ENCODE measurements around the gene KIAA1671. TPM values are rescaled to one million over a fixed set of nuclear protein-coding genes. Genes with fewer than 3 reads are reported as not detected.

KIAA1671 gene
- total RNA-seq, 2 experiments from 2014 or later = 5.1 to 5.5 TPM

DNA sequence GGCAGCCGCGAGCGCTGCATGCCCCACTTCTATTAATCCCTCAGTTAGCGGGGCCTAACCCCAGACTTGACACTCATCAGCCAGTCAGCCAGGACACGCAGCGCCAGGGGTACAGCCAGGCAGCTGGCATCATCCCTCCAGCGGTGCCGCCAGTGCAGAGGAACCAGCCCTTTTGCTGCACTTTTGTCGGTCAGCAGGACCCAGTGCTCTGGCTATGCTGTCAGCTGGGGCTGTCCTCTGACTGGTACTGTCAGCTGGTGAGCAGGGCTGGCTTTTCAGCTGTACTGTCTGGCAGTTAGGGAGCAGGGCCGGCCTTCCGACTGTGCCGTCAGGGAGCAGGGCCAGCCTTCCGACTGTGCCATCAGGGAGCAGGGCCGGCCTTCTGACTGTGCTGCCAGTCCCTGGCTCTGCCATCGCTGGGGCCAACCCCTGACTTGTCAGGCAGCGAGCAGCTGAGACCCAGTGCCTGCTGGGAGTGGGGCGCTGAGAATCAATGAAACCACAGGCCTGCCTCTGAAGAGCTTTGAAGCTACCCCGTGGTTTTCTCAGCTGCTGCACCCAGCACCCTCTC, 115.4 kb downstream of the KIAA1671 start:
- Mint-ChIP-seq H3K4me1 (ENCODE audit: low read depth) (peaks cover 92% of the 10 kb centered on the region), H3K27ac (peak overlapping the region; percentile 95), H3K4me3 (peak overlapping the region; percentile 80), H3K36me3 (ENCODE audit: low read depth) (peaks cover 2% of the 10 kb centered on the region), H3K27me3 (ENCODE audit: low read depth) (no peaks in the 10 kb centered on the region), H3K9me3 (ENCODE audit: insufficient read depth) (no peaks in the 10 kb centered on the region)
- peak; percentile 93 for DNase-seq
- ATAC-seq = peak; percentile 89
- CTCF ChIA-PET = interaction anchor here (0.7 to 5.8 kb wide), 10 partner anchors 8 to 134 kb away, joined by 3 to 74 read pairs (median 6); no protein-coding TSS in a partner anchor
- POLR2A ChIA-PET = interaction anchor here (1.1 to 1.9 kb wide), 6 partner anchors 9 to 1235 kb away, joined by 4 to 16 read pairs (median 6); no protein-coding TSS in a partner anchor

DNA sequence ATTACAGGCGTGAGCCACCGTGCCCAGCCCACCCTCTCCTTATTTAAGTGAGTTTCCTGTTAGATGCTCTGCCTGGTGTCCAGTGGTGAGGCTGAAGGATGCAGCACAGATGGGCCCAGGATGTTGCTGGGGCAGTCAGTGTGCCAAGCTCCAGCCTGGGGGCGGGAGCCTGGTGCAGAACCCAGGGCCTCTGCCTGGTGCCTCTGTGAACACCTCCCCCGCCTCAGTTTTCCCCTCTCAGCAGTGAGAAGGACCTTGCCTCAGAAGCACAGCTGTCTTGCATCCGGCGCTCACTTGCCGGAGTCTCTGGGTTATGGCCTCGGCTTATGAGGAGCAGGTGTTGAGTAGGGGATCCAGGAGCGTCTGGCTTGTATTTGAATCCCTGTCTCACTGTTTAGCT, 116.2 kb downstream of the KIAA1671 start:
- H3K27me3 Mint-ChIP-seq (ENCODE audit: low read depth) = no peaks in the 10 kb centered on the region
- DNase-seq = peak; percentile 61
- peak overlapping the region; percentile 80 for H3K4me3 Mint-ChIP-seq
- H3K4me1 Mint-ChIP-seq (ENCODE audit: low read depth) = peaks cover 90% of the 10 kb centered on the region
- H3K27ac Mint-ChIP-seq = peak overlapping the region; percentile 95
- H3K9me3 Mint-ChIP-seq (ENCODE audit: insufficient read depth) = no peaks in the 10 kb centered on the region
- peak; percentile 23 for ATAC-seq
- ChIA-PET POLR2A (interaction anchor here (1.1 to 1.9 kb wide), 6 partner anchors 8 to 1234 kb away, joined by 4 to 16 read pairs (median 6); no protein-coding TSS in a partner anchor), CTCF (interaction anchor here (0.7 to 5.8 kb wide), 10 partner anchors 8 to 118 kb away, joined by 3 to 74 read pairs (median 9); no protein-coding TSS in a partner anchor)
- peaks cover 3% of the 10 kb centered on the region for H3K36me3 Mint-ChIP-seq (ENCODE audit: low read depth)

GRCh38 chr22:25069426-25069757, 116.9 kb downstream of the KIAA1671 start:
- ChIA-PET POLR2A (interaction anchor here (0.7 to 1.9 kb wide), 6 partner anchors 8 to 79 kb away, joined by 3 to 16 read pairs (median 5); no protein-coding TSS in a partner anchor), CTCF (interaction anchor here (1.4 to 5.8 kb wide), 6 partner anchors 9 to 42 kb away, joined by 3 to 74 read pairs (median 20); no protein-coding TSS in a partner anchor)
- DNase-seq = no peak
- ATAC-seq = no peak
- H3K4me1 Mint-ChIP-seq (ENCODE audit: low read depth) = peaks cover 85% of the 10 kb centered on the region
- peak overlapping the region; percentile 95 for H3K27ac Mint-ChIP-seq
- peak overlapping the region; percentile 80 for H3K4me3 Mint-ChIP-seq
- no peaks in the 10 kb centered on the region for H3K27me3 Mint-ChIP-seq (ENCODE audit: low read depth)
- peaks cover 3% of the 10 kb centered on the region for H3K36me3 Mint-ChIP-seq (ENCODE audit: low read depth)
- no peaks in the 10 kb centered on the region for H3K9me3 Mint-ChIP-seq (ENCODE audit: insufficient read depth)

DNA sequence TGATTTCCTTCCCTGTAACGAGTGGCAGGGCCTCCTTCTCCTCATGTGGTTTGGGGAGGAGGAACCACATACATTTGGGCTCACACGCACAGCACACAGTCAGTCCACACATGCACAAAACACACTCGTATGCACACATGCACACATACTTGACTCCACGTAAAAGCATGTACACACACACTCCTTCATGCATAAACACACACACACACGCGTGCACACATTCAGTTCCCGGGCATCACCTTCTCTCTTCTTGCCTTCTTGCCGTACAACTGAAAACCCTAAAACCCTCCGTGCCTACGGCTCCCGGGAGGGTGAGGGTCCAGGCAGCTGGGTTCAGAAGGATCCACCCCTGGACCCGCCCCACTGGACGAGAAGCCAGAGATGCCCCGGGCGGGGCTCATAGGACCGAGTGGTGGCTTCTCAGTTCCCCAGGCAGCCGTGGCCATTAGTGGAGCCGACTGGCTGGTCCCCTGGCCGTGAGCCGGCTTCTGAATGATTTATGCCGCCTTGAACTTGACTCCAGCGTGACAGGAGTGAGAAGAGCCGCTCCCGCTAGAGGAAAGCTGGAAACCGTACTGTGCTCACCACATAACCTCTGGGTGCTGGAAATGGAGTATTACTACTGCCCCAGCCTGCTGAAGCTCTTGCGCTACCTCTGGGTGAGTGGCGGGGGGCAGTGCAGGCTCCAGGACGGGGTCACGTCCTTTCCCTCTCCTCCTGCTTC, 117.4 kb downstream of the KIAA1671 start:
- Mint-ChIP-seq H3K9me3 (ENCODE audit: insufficient read depth) (no peaks in the 10 kb centered on the region), H3K36me3 (ENCODE audit: low read depth) (peaks cover 3% of the 10 kb centered on the region), H3K4me1 (ENCODE audit: low read depth) (peaks cover 84% of the 10 kb centered on the region), H3K27me3 (ENCODE audit: low read depth) (no peaks in the 10 kb centered on the region), H3K4me3 (peak overlapping the region; percentile 80), H3K27ac (peak overlapping the region; percentile 95)
- POLR2A ChIA-PET = interaction anchor here (0.7 to 1.7 kb wide), 4 partner anchors 10 to 79 kb away, joined by 3 to 5 read pairs (median 4); no protein-coding TSS in a partner anchor
- peak; percentile 15 for ATAC-seq
- CTCF ChIA-PET = interaction anchor here (1.7 to 5.8 kb wide), 5 partner anchors 10 to 41 kb away, joined by 7 to 74 read pairs (median 23); no protein-coding TSS in a partner anchor
- peak; percentile 54 for DNase-seq

DNA sequence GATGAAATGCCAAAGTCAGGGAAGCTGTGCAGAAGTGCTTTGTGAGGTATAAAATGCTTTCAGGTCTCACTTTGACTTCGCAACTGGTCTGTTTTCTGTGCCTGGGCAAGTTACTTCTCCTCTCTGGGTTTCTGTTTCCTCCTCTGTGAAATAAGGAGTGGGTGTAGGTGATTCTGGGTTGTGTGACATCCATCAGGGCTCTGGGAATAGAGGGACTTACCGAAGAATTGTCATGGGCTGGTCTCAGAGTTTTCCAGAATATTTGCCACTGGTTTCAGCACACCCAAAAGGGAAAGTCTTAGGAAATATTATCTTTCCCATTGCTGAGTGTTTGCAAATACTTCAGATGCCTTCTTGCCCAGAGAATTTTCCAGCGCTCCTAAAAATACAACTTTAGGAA, 118.4 kb downstream of the KIAA1671 start:
- ChIA-PET CTCF (interaction anchor here (1.0 to 5.8 kb wide), 6 partner anchors 9 to 131 kb away, joined by 3 to 74 read pairs (median 21); no protein-coding TSS in a partner anchor), POLR2A (interaction anchor here (1.5 to 1.6 kb wide), 2 partner anchors 11 to 17 kb away, joined by 3 to 5 read pairs; no protein-coding TSS in a partner anchor)
- H3K27ac Mint-ChIP-seq = peak overlapping the region; percentile 95
- H3K27me3 Mint-ChIP-seq (ENCODE audit: low read depth) = no peaks in the 10 kb centered on the region
- peaks cover 89% of the 10 kb centered on the region for H3K4me1 Mint-ChIP-seq (ENCODE audit: low read depth)
- H3K9me3 Mint-ChIP-seq (ENCODE audit: insufficient read depth) = no peaks in the 10 kb centered on the region
- H3K4me3 Mint-ChIP-seq = peak overlapping the region; percentile 80
- H3K36me3 Mint-ChIP-seq (ENCODE audit: low read depth) = peaks cover 3% of the 10 kb centered on the region
- DNase-seq (no peak), ATAC-seq (no peak)

GRCh38 chr22:25071720-25072119, 119.2 kb downstream of the KIAA1671 start:
- Mint-ChIP-seq H3K27me3 (ENCODE audit: low read depth) (no peaks in the 10 kb centered on the region), H3K9me3 (ENCODE audit: insufficient read depth) (no peaks in the 10 kb centered on the region), H3K27ac (peak overlapping the region; percentile 68), H3K4me3 (peak overlapping the region; percentile 80), H3K36me3 (ENCODE audit: low read depth) (peaks cover 3% of the 10 kb centered on the region), H3K4me1 (ENCODE audit: low read depth) (peaks cover 89% of the 10 kb centered on the region)
- DNase-seq = no peak
- POLR2A ChIA-PET = interaction anchor here (0.9 kb wide), 1 partner anchor 11 kb away, joined by 4 read pairs; no protein-coding TSS in a partner anchor
- CTCF ChIA-PET = interaction anchor here (1.0 to 5.8 kb wide), 6 partner anchors 9 to 130 kb away, joined by 3 to 74 read pairs (median 10); no protein-coding TSS in a partner anchor
- no peak for ATAC-seq

DNA sequence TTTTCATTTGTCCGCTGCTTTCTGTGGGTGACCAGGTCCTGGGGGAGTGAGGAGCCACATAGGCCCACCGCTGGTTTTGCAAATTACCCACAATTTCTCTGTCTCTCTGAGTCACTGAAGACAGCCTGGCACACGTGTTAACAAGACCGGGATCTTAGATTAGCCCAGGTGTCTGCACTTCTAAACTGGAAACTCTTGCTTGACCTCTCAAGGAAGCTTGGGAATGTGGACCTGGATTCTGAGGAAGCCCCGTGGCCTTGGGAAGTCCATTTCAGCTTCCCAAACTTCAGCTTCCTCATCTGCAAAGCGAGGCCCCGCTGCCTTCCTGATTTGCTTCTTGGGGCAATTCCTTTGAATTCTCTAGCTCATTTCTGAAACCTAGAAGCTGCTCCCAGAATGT, 119.9 kb downstream of the KIAA1671 start:
- Mint-ChIP-seq H3K36me3 (ENCODE audit: low read depth) (peaks cover 3% of the 10 kb centered on the region), H3K4me3 (peak overlapping the region; percentile 47), H3K9me3 (ENCODE audit: insufficient read depth) (no peaks in the 10 kb centered on the region), H3K4me1 (ENCODE audit: low read depth) (peaks cover 89% of the 10 kb centered on the region), H3K27ac (no peak overlapping the region), H3K27me3 (ENCODE audit: low read depth) (no peaks in the 10 kb centered on the region)
- ATAC-seq (no peak), DNase-seq (no peak)
- POLR2A ChIA-PET = interaction anchor here (0.9 kb wide), 1 partner anchor 12 kb away, joined by 4 read pairs; no protein-coding TSS in a partner anchor
- CTCF ChIA-PET = interaction anchor here (1.1 to 5.8 kb wide), 5 partner anchors 8 to 39 kb away, joined by 3 to 74 read pairs (median 17); no protein-coding TSS in a partner anchor

DNA sequence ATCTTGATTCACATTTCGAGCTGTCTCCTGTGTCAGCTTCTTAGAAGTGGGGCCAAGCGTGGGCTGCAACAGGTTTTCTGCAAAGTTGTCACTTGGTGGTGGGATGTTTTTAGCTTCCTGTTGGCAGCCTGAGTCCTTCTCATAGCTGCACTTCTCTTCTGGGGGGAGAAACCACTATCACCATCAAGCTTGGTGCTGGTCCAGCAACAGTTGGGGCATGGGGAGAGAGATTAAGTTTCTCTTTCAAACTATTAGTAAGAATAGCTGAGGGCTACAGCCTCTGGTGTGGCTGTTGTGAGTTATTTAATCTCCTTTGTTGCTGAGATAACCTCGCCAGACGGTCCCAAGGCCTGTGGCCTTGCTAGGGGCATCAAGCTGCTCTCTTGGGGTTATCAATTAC, 123.8 kb downstream of the KIAA1671 start:
- H3K4me1 Mint-ChIP-seq (ENCODE audit: low read depth) = peaks cover 63% of the 10 kb centered on the region
- DNase-seq (peak; percentile 45), ATAC-seq (peak; percentile 67)
- ChIA-PET POLR2A (interaction anchor here (0.7 to 3.0 kb wide), 3 partner anchors 8 to 15 kb away, joined by 3 to 16 read pairs (median 3); no protein-coding TSS in a partner anchor), CTCF (interaction anchor here (1.4 to 8.6 kb wide), 8 partner anchors 8 to 126 kb away, joined by 5 to 112 read pairs (median 11); no protein-coding TSS in a partner anchor)
- H3K27ac Mint-ChIP-seq = peak overlapping the region; percentile 82
- no peaks in the 10 kb centered on the region for H3K27me3 Mint-ChIP-seq (ENCODE audit: low read depth)
- no peaks in the 10 kb centered on the region for H3K9me3 Mint-ChIP-seq (ENCODE audit: insufficient read depth)
- H3K4me3 Mint-ChIP-seq = peak overlapping the region; percentile 60
- peaks cover 3% of the 10 kb centered on the region for H3K36me3 Mint-ChIP-seq (ENCODE audit: low read depth)

DNA sequence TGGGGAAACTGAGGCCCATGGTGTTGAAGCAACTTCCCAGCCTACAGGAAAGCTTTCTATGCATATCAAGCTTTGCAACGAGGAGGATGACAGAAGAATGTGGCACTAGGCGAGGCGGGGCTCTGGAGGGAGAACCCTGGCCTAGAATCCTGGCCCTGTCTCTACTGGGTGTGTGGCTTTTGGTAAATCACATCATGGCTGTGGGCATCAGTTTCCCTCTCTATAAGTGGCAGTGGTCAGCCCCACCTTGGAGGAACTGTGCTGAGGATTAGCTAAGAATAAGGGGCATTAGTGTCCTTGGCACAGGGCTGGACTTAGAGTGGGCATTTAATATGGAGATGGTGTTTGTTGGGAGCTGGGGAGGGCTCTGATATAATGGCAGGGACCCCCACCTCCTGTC, 124.5 kb downstream of the KIAA1671 start:
- H3K4me3 Mint-ChIP-seq = no peak overlapping the region
- H3K36me3 Mint-ChIP-seq (ENCODE audit: low read depth) = peaks cover 3% of the 10 kb centered on the region
- ATAC-seq (no peak), DNase-seq (no peak)
- ChIA-PET POLR2A (interaction anchor here (3.0 kb wide), 1 partner anchor 9 kb away, joined by 16 read pairs; no protein-coding TSS in a partner anchor), CTCF (interaction anchor here (0.7 to 8.6 kb wide), 10 partner anchors 9 to 257 kb away, joined by 3 to 112 read pairs (median 9); no protein-coding TSS in a partner anchor)
- H3K4me1 Mint-ChIP-seq (ENCODE audit: low read depth) = peaks cover 63% of the 10 kb centered on the region
- H3K27me3 Mint-ChIP-seq (ENCODE audit: low read depth) = no peaks in the 10 kb centered on the region
- no peaks in the 10 kb centered on the region for H3K9me3 Mint-ChIP-seq (ENCODE audit: insufficient read depth)
- peak overlapping the region; percentile 67 for H3K27ac Mint-ChIP-seq

GRCh38 chr22:25077964-25078363, 125.4 kb downstream of the KIAA1671 start:
- Mint-ChIP-seq H3K4me1 (ENCODE audit: low read depth) (peaks cover 62% of the 10 kb centered on the region), H3K4me3 (no peak overlapping the region), H3K9me3 (ENCODE audit: insufficient read depth) (no peaks in the 10 kb centered on the region), H3K27me3 (ENCODE audit: low read depth) (no peaks in the 10 kb centered on the region), H3K36me3 (ENCODE audit: low read depth) (peaks cover under 1% of the 10 kb centered on the region), H3K27ac (no peak overlapping the region)
- DNase-seq = no peak
- POLR2A ChIA-PET = interaction anchor here (3.0 kb wide), 1 partner anchor 10 kb away, joined by 16 read pairs; no protein-coding TSS in a partner anchor
- ATAC-seq = no peak
- CTCF ChIA-PET = interaction anchor here (1.0 to 8.6 kb wide), 9 partner anchors 7 to 256 kb away, joined by 3 to 112 read pairs (median 11); no protein-coding TSS in a partner anchor

GRCh38 chr22:25078591-25078990, 126.1 kb downstream of the KIAA1671 start:
- Mint-ChIP-seq H3K4me3 (no peak overlapping the region), H3K9me3 (ENCODE audit: insufficient read depth) (no peaks in the 10 kb centered on the region), H3K36me3 (ENCODE audit: low read depth) (no peaks in the 10 kb centered on the region), H3K27ac (no peak overlapping the region), H3K27me3 (ENCODE audit: low read depth) (no peaks in the 10 kb centered on the region), H3K4me1 (ENCODE audit: low read depth) (peaks cover 64% of the 10 kb centered on the region)
- ChIA-PET CTCF (interaction anchor here (1.0 to 8.6 kb wide), 6 partner anchors 8 to 124 kb away, joined by 3 to 112 read pairs (median 16); no protein-coding TSS in a partner anchor), POLR2A (interaction anchor here (3.0 kb wide), 1 partner anchor 10 kb away, joined by 16 read pairs; no protein-coding TSS in a partner anchor)
- ATAC-seq (no peak), DNase-seq (no peak)

All from activated CD8-positive, alpha-beta T cell treated with anti-CD3 and anti-CD28 coated beads, Interleukin-2, amount 10 ng/mL, durations not matched to agents 7 days and 5 days (primary cell).